Smooth muscle cell (in vitro differentiated cells): Measurements from ENCODE around the gene ZFYVE1. TPM values are rescaled to one million over a fixed set of nuclear protein-coding genes. Genes with fewer than 3 reads are reported as not detected.

Experiments used
- DNase-seq: peaks from one replicate; lab custom pipeline; 2025; ENCODE audit not compliant: unreplicated experiment; lab: John Stamatoyannopoulos, UW
- H2AFZ ChIP-seq: fragments of 200-600 bp; sonication (generic); 2 replicates; pipeline ENCODE4 v1.6.0; 2016; ENCODE audit warnings: antibody characterized with exemption, low read depth, mild to moderate bottlenecking
- H3F3A ChIP-seq: fragments of 200-600 bp; sonication (generic); 2 replicates; pipeline ENCODE4 v1.6.0; 2017; ENCODE audit warnings: antibody characterized with exemption, low read depth
- H3K27ac ChIP-seq: fragments of 200-600 bp; sonication (generic); 2 replicates; pipeline ENCODE4 v1.5.1; 2016; ENCODE audit warnings: low read depth, mild to moderate bottlenecking
- H3K27me3 ChIP-seq: fragments of 200-600 bp; sonication (generic); 2 replicates; pipeline ENCODE4 v1.6.1; 2016; ENCODE audit warnings: low read depth, mild to moderate bottlenecking
- H3K36me3 ChIP-seq: fragments of 200-600 bp; sonication (generic); 2 replicates; pipeline ENCODE4 v1.5.1; 2016; ENCODE audit warnings: low read depth
- H3K4me1 ChIP-seq: fragments of 200-600 bp; sonication (generic); 2 replicates; pipeline ENCODE4 v1.5.1; 2016; ENCODE audit warnings: low read depth
- H3K4me2 ChIP-seq: fragments of 200-600 bp; sonication (generic); 2 replicates; pipeline ENCODE4 v1.6.0; 2016; ENCODE audit warnings: mild to moderate bottlenecking
- H3K4me3 ChIP-seq: fragments of 200-600 bp; sonication (generic); 2 replicates; pipeline ENCODE4 v1.5.1; 2016; ENCODE audit warnings: mild to moderate bottlenecking
- H3K79me2 ChIP-seq: fragments of 200-600 bp; sonication (generic); 2 replicates; pipeline ENCODE4 v1.6.0; 2016; ENCODE audit warnings: low read depth, mild to moderate bottlenecking
- H3K9ac ChIP-seq: fragments of 200-600 bp; sonication (generic); 2 replicates; pipeline ENCODE4 v1.6.0; 2016; ENCODE audit warnings: low read depth
- H3K9me3 ChIP-seq: fragments of 200-600 bp; sonication (generic); replicated peaks from 2 replicates; pipeline ENCODE4 v1.5.1; 2016; ENCODE audit warnings: low read depth
- H4K20me1 ChIP-seq: fragments of 200-600 bp; sonication (generic); 2 replicates; pipeline ENCODE4 v1.6.0; 2016; ENCODE audit warnings: low read depth
- WGBS: methylation state at CpG from one replicate; pipeline ENCODE4 v1.1.7; 2016; ENCODE audit warnings: low lambda C conversion rate; 5-methylcytosine and 5-hydroxymethylcytosine counted together
- polyA plus RNA-seq: library from polyadenylated mRNA; unstranded; fragments of >200 nt; fragmentation: Nextera tagmentation; extraction: Ambion mirVana; gene quantifications from 2 replicates; pipeline ENCODE4 v1.2.1, GENCODE V29; 2016
- total RNA-seq: library from RNA; depleted of rRNA; stranded (reverse); fragments of >200 nt; gene quantifications from 2 replicates; pipeline ENCODE4 v1.2.3, GENCODE V29; 2014
- TF ChIP-seq, protein P1 (sequence below): fragments of 200-600 bp; sonication (generic); IDR thresholded peaks from 2 replicates; pipeline ENCODE4 v1.5.1; 2017; ENCODE audit warnings: borderline replicate concordance, mild to moderate bottlenecking, antibody characterized with exemption; ENCODE audit not compliant: insufficient read depth, poor library complexity, severe bottlenecking

ZFYVE1 gene
- total and polyA plus RNA-seq, 2 experiments from 2014 or later: 19.0 to 20.1 TPM

DNA sequence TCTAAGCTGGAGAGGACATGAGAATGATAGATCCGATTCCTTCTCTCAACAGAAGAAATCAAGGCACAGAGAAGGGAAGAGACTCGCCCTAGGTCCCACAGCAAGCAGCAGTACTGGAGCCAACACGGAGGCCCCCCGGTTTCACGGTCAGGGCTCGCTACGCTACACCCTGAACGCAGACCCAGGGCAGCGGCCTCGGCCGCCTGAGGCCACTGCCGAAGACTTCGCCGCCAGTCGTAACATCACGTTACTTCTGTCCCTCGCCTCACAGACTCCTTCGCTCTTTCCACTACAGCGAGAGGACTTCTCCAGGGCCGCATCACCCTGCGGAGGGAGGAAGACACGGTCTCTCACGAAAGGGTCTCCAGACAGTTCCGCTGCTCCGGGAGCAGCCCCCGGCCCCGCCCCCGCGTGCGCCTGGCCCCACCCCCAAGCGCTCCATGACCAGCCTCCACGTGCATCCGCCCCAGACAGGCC, 101.1 kb downstream of the ZFYVE1 start:
- H3K4me2 ChIP-seq: peak overlapping the region; percentile 94
- H3K27ac ChIP-seq: peak overlapping the region; percentile 79
- H3K79me2 ChIP-seq: peaks cover 14% of the 10 kb centered on the region
- H2AFZ ChIP-seq: peak overlapping the region; percentile 95
- no peaks in the 10 kb centered on the region for H3F3A ChIP-seq
- H3K9ac ChIP-seq: peak overlapping the region; percentile 65
- H3K4me3 ChIP-seq: peak overlapping the region; percentile 88
- TF ChIP-seq, protein P1, sequence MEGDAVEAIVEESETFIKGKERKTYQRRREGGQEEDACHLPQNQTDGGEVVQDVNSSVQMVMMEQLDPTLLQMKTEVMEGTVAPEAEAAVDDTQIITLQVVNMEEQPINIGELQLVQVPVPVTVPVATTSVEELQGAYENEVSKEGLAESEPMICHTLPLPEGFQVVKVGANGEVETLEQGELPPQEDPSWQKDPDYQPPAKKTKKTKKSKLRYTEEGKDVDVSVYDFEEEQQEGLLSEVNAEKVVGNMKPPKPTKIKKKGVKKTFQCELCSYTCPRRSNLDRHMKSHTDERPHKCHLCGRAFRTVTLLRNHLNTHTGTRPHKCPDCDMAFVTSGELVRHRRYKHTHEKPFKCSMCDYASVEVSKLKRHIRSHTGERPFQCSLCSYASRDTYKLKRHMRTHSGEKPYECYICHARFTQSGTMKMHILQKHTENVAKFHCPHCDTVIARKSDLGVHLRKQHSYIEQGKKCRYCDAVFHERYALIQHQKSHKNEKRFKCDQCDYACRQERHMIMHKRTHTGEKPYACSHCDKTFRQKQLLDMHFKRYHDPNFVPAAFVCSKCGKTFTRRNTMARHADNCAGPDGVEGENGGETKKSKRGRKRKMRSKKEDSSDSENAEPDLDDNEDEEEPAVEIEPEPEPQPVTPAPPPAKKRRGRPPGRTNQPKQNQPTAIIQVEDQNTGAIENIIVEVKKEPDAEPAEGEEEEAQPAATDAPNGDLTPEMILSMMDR: no peak
- H3K27me3 ChIP-seq: no peaks in the 10 kb centered on the region
- H3K36me3 ChIP-seq: no peaks in the 10 kb centered on the region
- H3K4me1 ChIP-seq: peaks cover 4% of the 10 kb centered on the region
- H3K9me3 ChIP-seq: no peaks in the 10 kb centered on the region
- 10% methylated on average over 32 of the region's 33 CpGs for WGBS
- DNase-seq: no peak
- no peaks in the 10 kb centered on the region for H4K20me1 ChIP-seq

GRCh38 chr14:72925171-72925759, 101.6 kb downstream of the ZFYVE1 start:
- no peaks in the 10 kb centered on the region for H3K27me3 ChIP-seq
- TF ChIP-seq, protein P1: no peak
- H3K36me3 ChIP-seq: no peaks in the 10 kb centered on the region
- no peaks in the 10 kb centered on the region for H4K20me1 ChIP-seq
- no peak for DNase-seq
- peaks cover 4% of the 10 kb centered on the region for H3K4me1 ChIP-seq
- peaks cover 12% of the 10 kb centered on the region for H3K79me2 ChIP-seq
- peak overlapping the region; percentile 95 for H2AFZ ChIP-seq
- H3K9me3 ChIP-seq: no peaks in the 10 kb centered on the region
- peak overlapping the region; percentile 88 for H3K4me3 ChIP-seq
- H3F3A ChIP-seq: no peaks in the 10 kb centered on the region
- H3K27ac ChIP-seq: peak overlapping the region; percentile 79
- peak overlapping the region; percentile 94 for H3K4me2 ChIP-seq
- H3K9ac ChIP-seq: peak overlapping the region; percentile 65
- 89% methylated on average over 22 of the region's 22 CpGs for WGBS

DNA sequence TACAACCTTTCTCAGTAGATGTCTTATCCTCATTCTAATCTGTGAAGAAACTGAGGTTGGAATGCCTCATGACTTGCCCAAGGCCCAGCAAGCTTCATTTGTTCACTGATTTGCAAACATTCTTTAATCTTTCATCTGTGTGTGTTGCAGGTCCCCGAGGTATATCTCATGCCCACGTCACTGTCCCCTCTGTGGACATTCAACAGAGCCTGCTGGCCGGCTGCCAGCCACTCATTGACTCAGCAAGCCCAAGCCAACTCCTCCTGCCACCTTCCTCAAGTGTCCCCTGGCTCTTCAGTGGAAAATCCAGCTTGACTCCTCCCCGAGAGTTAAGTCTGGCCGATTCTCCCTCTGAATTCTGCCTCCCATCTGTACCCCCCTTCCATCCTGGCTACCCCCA, 102.6 kb downstream of the ZFYVE1 start:
- no peak overlapping the region for H2AFZ ChIP-seq
- no peaks in the 10 kb centered on the region for H3K9me3 ChIP-seq
- no peak overlapping the region for H3K9ac ChIP-seq
- H3K27ac ChIP-seq: no peak overlapping the region
- H4K20me1 ChIP-seq: no peaks in the 10 kb centered on the region
- no peak overlapping the region for H3K4me3 ChIP-seq
- TF ChIP-seq, protein P1: no peak
- H3K79me2 ChIP-seq: peaks cover 11% of the 10 kb centered on the region
- no peak for DNase-seq
- H3K36me3 ChIP-seq: no peaks in the 10 kb centered on the region
- no peaks in the 10 kb centered on the region for H3K27me3 ChIP-seq
- H3K4me2 ChIP-seq: no peak overlapping the region
- H3K4me1 ChIP-seq: peaks cover 4% of the 10 kb centered on the region
- no peaks in the 10 kb centered on the region for H3F3A ChIP-seq
- WGBS: 54% methylated on average over 5 of the region's 5 CpGs

GRCh38 chr14:72921396-72921795, 105.5 kb downstream of the ZFYVE1 start:
- DNase-seq: no peak
- TF ChIP-seq, protein P1: no peak

More at GRCh38 chr14:72921396-72921795, 105.5 kb downstream of the ZFYVE1 start:
- no peaks in the 10 kb centered on the region for H3F3A ChIP-seq
- H2AFZ ChIP-seq: no peak overlapping the region
- H3K4me2 ChIP-seq: no peak overlapping the region
- no peaks in the 10 kb centered on the region for H3K79me2 ChIP-seq
- no peaks in the 10 kb centered on the region for H3K9me3 ChIP-seq
- peaks cover 4% of the 10 kb centered on the region for H3K4me1 ChIP-seq
- no peaks in the 10 kb centered on the region for H3K36me3 ChIP-seq
- H3K4me3 ChIP-seq: no peak overlapping the region
- no peak overlapping the region for H3K9ac ChIP-seq
- H3K27me3 ChIP-seq: no peaks in the 10 kb centered on the region
- H3K27ac ChIP-seq: no peak overlapping the region
- no peaks in the 10 kb centered on the region for H4K20me1 ChIP-seq
